Spleen (tissue), 11 donors: ENCODE results near the gene ZNF646. TPM values are rescaled to one million over a fixed set of nuclear protein-coding genes. Genes with fewer than 3 reads are reported as not detected.

Experiments used
- DNase-seq: peaks from one replicate; pipeline ENCODE4 v3.0.0-alpha.2; 2020
- H3K27ac ChIP-seq, 8 donors: fragments of 200-600 bp; sonication (generic) in 7 of 8; 1 replicate in 4 of 8; 2 replicates in 4 of 8; pipeline versions ENCODE4 v1.5.0 to v1.8.0; 2016 to 2021; ENCODE audit warnings: inconsistent platforms in 4 of 8, mild to moderate bottlenecking in 4 of 8, moderate library complexity in 1 of 8
- H3K27me3 ChIP-seq, 7 donors: fragments of 200-600 bp; sonication (generic) in 6 of 7; replicated peaks in 1 of 7; 1 replicate in 4 of 7; 2 replicates in 3 of 7; pipeline versions ENCODE4 v1.5.0 to v1.8.0; 2016 to 2021; ENCODE audit warnings: inconsistent platforms in 3 of 7, mild to moderate bottlenecking in 1 of 7
- H3K36me3 ChIP-seq, 6 donors: fragments of 200-600 bp; sonication (generic) in 5 of 6; 1 replicate in 4 of 6; 2 replicates in 2 of 6; pipeline versions ENCODE4 v1.5.0 to v1.8.0; 2016 to 2021; ENCODE audit warnings: inconsistent platforms in 2 of 6
- H3K4me1 ChIP-seq, 6 donors: fragments of 200-600 bp; sonication (generic) in 5 of 6; 1 replicate in 3 of 6; 2 replicates in 3 of 6; pipeline versions ENCODE4 v1.5.0 to v1.8.0; 2016 to 2021; ENCODE audit warnings: inconsistent platforms in 3 of 6
- H3K4me3 ChIP-seq, 8 donors: fragments of 200-600 bp; sonication (generic) in 7 of 8; 1 replicate in 4 of 8; 2 replicates in 4 of 8; pipeline versions ENCODE4 v1.5.0 to v1.8.0; 2016 to 2021; ENCODE audit warnings: inconsistent platforms in 4 of 8, mild to moderate bottlenecking in 4 of 8, moderate library complexity in 2 of 8
- H3K9me3 ChIP-seq, 8 donors: fragments of 200-600 bp; sonication (generic) in 7 of 8; 1 replicate in 4 of 8; 2 replicates in 4 of 8; pipeline versions ENCODE4 v1.5.0 to v1.8.0; 2016 to 2021; ENCODE audit warnings: inconsistent platforms in 4 of 8
- POLR2A ChIP-seq, 3 donors: fragments of 450-650 bp; IDR thresholded peaks; one replicate each; pipeline ENCODE4 v1.5.1; 2017; ENCODE audit warnings: antibody characterized with exemption in 3 of 3, mild to moderate bottlenecking in 1 of 3
- POLR2AphosphoS5 ChIP-seq, 3 donors: sonication (generic); formaldehyde crosslinking; IDR thresholded peaks; one replicate each; pipeline ENCODE4 v1.5.1; 2017; ENCODE audit warnings: antibody characterized with exemption in 3 of 3
- WGBS, 5 donors: extraction: QIAGEN DNeasy Blood & Tissue Kit in 3 of 5; methylation state at CpG; one replicate each; pipeline versions ENCODE4 v1.1.5 to v1.1.7; 2013 to 2018; 5-methylcytosine and 5-hydroxymethylcytosine counted together
- intact Hi-C: fragments of 100-400 bp; cut with DNase I; formaldehyde crosslinking; loops from one replicate; pipeline ENCODE4 v1.15.0; 2023; ENCODE audit warnings: low total_unique reads
- polyA plus RNA-seq, 3 donors: library from polyadenylated mRNA; stranded (reverse); fragments of 200-250 nt; gene quantifications; one replicate each; pipeline ENCODE4 v1.2.1, GENCODE V29; 2013
- total RNA-seq, 7 donors: library from RNA; depleted of rRNA in 3 of 7; stranded (reverse); fragments of >200 nt in 3 of 7; fragmentation: NEBNext Ultra II Directional in 4 of 7; extraction: Animal tissue kit (Norgen Biotek cat#: 25700) in 4 of 7; gene quantifications; one replicate each; pipeline versions ENCODE4 v1.1.0 to v1.2.1, GENCODE V29; 2016 to 2021
- TF ChIP-seq, protein P1 (sequence below), 11 experiments: fragments of 200-600 bp in 7 of 11; fragments of 450-650 bp in 4 of 11; sonication (generic) in 4 of 11; IDR thresholded peaks in 8 of 11; conservative IDR thresholded peaks in 3 of 11; 1 replicate in 7 of 11; 2 replicates in 4 of 11; pipeline versions ENCODE4 v1.4.0 to v1.8.0; 2016 to 2021; ENCODE audit warnings: antibody characterized with exemption in 11 of 11, inconsistent platforms in 4 of 11, mild to moderate bottlenecking in 1 of 11
- donor health status: healthy with polysubstance abuse.
- donor health status: DM: no; HTN: no; CAD: no; lungs with moderate emphysema.
- donor health status: DM: no; HTN: no; CAD: no.
- donor health status: Bipolar disorder and iron deficiency.
- donor health status: healthy.
- donor health status: DM: no; HTN: no; CAD: no.
- donor health status: DM: yes; HTN: yes; CAD: no.

The ZNF646 gene
- total and polyA plus RNA-seq, 10 donors = 3.2 to 28.4 (median 24.4) TPM

DNA sequence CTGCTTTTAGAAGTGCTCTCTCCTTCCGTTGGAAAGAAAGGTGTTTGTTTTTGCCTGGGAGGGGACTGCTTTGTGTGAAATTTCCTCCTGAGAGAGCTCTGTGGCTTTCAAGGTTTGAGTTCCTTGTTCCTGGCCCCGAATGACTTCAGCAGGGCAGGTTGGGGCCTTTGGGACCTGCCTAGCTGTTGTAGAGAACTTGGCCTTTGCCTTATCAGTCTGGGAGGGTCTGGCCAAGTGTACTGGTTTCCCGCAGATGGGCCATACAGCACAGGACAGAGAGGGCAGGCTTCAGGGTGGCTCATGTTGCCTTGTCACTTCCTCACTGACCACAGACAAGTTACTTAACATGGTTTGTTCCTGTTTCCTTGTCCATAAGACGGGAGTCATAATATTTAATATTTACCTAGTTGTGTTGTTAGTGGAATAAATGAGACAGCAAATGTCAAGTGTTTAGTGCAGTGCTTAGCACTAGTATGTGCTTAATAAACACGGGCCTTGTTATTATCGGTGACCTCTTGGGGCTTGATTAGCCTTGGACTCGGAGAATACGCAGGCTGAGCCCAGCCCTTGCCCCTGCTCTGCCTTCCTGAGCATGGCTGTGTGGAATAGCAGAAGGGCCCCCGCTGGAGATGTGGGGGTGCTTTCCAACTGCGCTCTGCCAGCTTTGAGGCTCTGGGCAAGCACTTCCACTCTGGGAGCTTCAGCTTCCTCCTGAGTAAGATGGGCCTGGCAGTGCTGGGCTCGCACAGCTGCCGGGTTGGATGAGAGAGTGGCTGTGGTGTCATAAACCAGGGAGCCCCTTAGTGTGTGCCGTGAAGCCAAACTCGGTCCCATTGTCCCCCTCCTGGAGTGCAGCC is 54.7 kb downstream of the ZNF646 start:
- Histone ChIP-seq H3K4me1 (peaks cover 0 to 60% (median 22%) of the 10 kb centered on the region in 6 donors), H3K9me3 (no peaks in the 10 kb centered on the region), H3K4me3 (peak overlapping the region in 1 of 8 donors; percentile 55), H3K27ac (peak overlapping the region; percentile 60 to 99 (median 91)), H3K36me3 (peaks cover 0 to 95% (median 62%) of the 10 kb centered on the region in 6 donors), H3K27me3 (no peaks in the 10 kb centered on the region)
- DNase-seq = peak; percentile 85
- TF ChIP-seq POLR2AphosphoS5 (IDR thresholded peaks at IDR 0.05) (peak in 2 of 3 donors; percentile 57 to 80), POLR2A (IDR thresholded peaks at IDR 0.05) (no peak)
- TF ChIP-seq, protein P1, sequence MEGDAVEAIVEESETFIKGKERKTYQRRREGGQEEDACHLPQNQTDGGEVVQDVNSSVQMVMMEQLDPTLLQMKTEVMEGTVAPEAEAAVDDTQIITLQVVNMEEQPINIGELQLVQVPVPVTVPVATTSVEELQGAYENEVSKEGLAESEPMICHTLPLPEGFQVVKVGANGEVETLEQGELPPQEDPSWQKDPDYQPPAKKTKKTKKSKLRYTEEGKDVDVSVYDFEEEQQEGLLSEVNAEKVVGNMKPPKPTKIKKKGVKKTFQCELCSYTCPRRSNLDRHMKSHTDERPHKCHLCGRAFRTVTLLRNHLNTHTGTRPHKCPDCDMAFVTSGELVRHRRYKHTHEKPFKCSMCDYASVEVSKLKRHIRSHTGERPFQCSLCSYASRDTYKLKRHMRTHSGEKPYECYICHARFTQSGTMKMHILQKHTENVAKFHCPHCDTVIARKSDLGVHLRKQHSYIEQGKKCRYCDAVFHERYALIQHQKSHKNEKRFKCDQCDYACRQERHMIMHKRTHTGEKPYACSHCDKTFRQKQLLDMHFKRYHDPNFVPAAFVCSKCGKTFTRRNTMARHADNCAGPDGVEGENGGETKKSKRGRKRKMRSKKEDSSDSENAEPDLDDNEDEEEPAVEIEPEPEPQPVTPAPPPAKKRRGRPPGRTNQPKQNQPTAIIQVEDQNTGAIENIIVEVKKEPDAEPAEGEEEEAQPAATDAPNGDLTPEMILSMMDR (IDR thresholded peaks at IDR 0.05 in 8 of 11, conservative IDR thresholded peaks at IDR 0.05 in 3 of 11) = peak in 1 of 11 experiments; percentile 12
- whole genome bisulfite sequencing, 5 donors = 35 to 62% (median 52%) methylated on average over 14 of the region's 14 CpGs
- intact Hi-C loops = no loop called here

DNA sequence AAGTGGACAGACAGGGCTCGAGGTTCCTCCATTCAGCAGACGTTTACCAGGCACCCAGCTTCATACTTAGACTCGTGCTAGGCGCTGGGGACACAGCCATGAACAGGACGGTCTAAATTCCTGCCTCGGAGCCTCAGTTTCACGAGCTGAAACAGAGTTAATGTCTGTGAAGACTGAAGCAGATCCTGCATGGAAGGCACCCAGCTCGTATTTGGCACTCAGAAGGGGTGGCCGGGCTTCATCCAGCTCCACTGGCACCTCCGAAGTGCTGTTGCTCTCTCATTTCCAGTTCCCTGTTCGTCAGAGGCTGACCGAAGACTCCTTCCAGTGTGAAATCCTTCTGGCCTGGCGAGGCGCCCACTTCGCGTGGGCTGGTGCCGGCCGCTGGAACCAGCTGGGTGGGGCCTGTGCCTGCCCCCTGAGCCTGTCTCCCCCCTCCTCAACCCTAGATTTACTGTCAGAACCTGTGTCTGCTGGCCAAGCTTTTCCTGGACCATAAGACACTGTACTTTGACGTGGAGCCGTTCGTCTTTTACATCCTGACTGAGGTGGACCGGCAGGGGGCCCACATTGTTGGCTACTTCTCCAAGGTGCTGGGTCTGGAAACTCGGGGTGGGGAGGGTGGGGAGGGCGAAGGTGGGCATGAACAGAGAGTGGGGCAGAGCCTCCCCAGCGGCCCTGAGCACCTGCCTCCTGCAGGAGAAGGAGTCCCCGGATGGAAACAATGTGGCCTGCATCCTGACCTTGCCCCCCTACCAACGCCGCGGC is 55.5 kb downstream of the ZNF646 start:
- Histone ChIP-seq H3K36me3 (peaks cover 0 to 87% (median 57%) of the 10 kb centered on the region in 6 donors), H3K4me1 (peaks cover 0 to 68% (median 27%) of the 10 kb centered on the region in 6 donors)

DNA sequence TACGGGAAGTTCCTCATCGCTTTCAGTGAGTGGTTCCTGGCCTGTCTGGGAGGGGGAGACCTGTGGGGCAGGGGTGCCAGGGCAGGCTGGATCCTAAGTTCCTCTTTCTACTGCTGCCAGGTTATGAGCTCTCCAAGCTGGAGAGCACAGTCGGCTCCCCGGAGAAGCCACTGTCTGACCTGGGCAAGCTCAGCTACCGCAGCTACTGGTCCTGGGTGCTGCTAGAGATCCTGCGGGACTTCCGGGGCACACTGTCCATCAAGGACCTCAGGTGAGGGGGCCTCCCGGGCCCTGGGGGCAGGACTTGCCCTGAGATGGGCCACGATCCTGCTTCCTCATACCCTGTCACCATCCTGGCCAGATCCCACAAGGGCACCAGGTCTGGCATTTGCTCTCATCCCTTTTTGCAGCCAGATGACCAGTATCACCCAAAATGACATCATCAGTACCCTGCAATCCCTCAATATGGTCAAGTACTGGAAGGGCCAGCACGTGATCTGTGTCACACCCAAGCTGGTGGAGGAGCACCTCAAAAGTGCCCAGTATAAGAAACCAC is 56.2 kb downstream of the ZNF646 start:
- H3K4me3 ChIP-seq = peak overlapping the region in 1 of 8 donors; percentile 55
- H3K9me3 ChIP-seq = no peaks in the 10 kb centered on the region
- no peaks in the 10 kb centered on the region for H3K27me3 ChIP-seq
- intact Hi-C loops = no loop called here
- peak; percentile 90 for DNase-seq
- H3K36me3 ChIP-seq = peaks cover 0 to 81% (median 53%) of the 10 kb centered on the region in 6 donors
- peak overlapping the region in 7 of 8 donors; percentile 85 to 99 (median 91) for H3K27ac ChIP-seq
- TF ChIP-seq POLR2A (IDR thresholded peaks at IDR 0.05) (no peak), POLR2AphosphoS5 (IDR thresholded peaks at IDR 0.05) (peak in 2 of 3 donors; percentile 5 to 41)
- 56 to 82% (median 78%) methylated on average over 7 to 10 of the region's 10 CpGs for WGBS, 5 donors
- H3K4me1 ChIP-seq = peaks cover 0 to 75% (median 29%) of the 10 kb centered on the region in 6 donors

More for the DNA sequence above, 55.5 kb downstream of the ZNF646 start:
- TF ChIP-seq POLR2AphosphoS5 (IDR thresholded peaks at IDR 0.05) (peak in 2 of 3 donors; percentile 36 to 66), POLR2A (IDR thresholded peaks at IDR 0.05) (no peak)
- TF ChIP-seq, protein P1 (IDR thresholded peaks at IDR 0.05 in 8 of 11, conservative IDR thresholded peaks at IDR 0.05 in 3 of 11) = no peak
- H3K9me3 ChIP-seq = no peaks in the 10 kb centered on the region
- H3K27me3 ChIP-seq = no peaks in the 10 kb centered on the region
- WGBS, 5 donors = 44 to 68% (median 53%) methylated on average over 23 to 29 of the region's 29 CpGs
- H3K27ac ChIP-seq = peak overlapping the region; percentile 60 to 99 (median 91)
- intact Hi-C loops = no loop called here
- H3K4me3 ChIP-seq = peak overlapping the region in 1 of 8 donors; percentile 55
- peak; percentile 83 for DNase-seq

DNA sequence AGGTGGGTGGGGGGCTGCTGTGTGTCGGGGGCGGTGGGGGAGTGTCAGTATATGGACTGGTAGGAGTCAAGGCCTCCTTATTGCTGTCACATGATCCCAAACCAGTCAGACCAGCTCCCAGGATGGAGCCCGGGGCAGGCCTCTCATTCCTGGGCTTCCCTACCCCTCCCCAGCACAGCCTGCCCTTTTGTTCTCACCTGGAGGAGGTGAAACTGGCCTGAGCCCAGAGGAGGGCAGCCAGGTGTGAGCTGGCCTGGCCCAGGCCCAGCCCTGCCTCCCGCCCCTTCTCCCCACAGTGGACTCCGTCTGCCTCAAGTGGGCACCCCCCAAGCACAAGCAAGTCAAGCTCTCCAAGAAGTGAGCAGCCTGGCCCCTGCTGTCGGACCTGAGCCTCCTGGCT is 56.7 kb downstream of the ZNF646 start:
- Histone ChIP-seq H3K4me3 (peak overlapping the region in 1 of 8 donors; percentile 55), H3K36me3 (peaks cover 0 to 76% (median 53%) of the 10 kb centered on the region in 6 donors), H3K27me3 (no peaks in the 10 kb centered on the region), H3K27ac (peak overlapping the region in 4 of 8 donors; percentile 91 to 99 (median 92)), H3K9me3 (no peaks in the 10 kb centered on the region), H3K4me1 (peaks cover 0 to 75% (median 30%) of the 10 kb centered on the region in 6 donors)
- WGBS, 5 donors = 88 to 98% (median 90%) methylated on average over 5 to 6 of the region's 6 CpGs
- DNase-seq = no peak
- intact Hi-C loops = no loop called here
- TF ChIP-seq, protein P1 (IDR thresholded peaks at IDR 0.05 in 8 of 11, conservative IDR thresholded peaks at IDR 0.05 in 3 of 11) = no peak
- TF ChIP-seq POLR2A (IDR thresholded peaks at IDR 0.05) (no peak), POLR2AphosphoS5 (IDR thresholded peaks at IDR 0.05) (no peak)
